Tongue (tissue), 2 donors: ENCODE data around the gene NOS1AP. TPM values are rescaled to one million over a fixed set of nuclear protein-coding genes. Genes with fewer than 3 reads are reported as not detected.
A peak's percentile ranks its signal among the peaks of the same experiment; 100 is the strongest.
"Not testable (repeated sequence)": the region's sequence is repeated elsewhere in the genome, so short reads cannot be mapped to it uniquely, and the experiment has no call there.

Experiments
- DNase-seq: peaks from one replicate; pipeline ENCODE4 v3.0.0-alpha.2; 2015
- total RNA-seq: library from RNA; depleted of rRNA; stranded (reverse); fragments of >200 nt; gene quantifications from one replicate; pipeline ENCODE4 v1.2.3, GENCODE V29; 2014

Gene NOS1AP
- total RNA-seq, 1 donor from 2014 or later: 1.6 TPM

DNA sequence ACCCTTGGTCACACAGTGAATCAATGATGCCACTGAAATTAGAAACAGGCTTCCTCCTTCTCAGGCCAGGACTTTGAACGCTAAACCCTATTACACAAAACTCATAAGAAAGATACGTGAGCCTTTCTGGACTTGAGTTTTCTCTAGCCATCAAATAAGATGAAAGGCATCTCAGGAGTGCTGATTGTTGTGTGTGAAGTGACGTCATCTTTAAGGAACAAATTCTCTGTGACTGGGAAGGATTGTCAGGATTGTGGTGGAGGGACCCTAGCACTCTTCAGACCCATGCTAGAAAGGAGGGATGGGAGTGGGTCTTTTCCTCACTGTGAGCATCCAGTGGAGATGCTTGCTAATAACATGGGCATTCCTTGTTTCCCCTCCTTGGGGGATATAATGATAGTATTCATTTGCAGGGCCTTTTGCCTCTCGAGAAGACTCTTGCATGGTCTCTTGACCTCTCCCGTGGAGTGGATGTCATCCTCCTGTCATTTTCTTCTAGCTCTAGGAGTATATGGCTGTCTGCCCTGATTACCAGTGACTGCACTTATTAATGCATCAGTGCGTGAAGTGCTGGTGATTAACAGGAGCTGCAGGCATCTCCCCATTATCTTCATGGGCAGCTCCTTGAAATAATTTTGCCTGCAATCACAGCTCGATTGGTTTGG is 267.3 kb downstream of the NOS1AP start:
- DNase-seq: no peak

DNA sequence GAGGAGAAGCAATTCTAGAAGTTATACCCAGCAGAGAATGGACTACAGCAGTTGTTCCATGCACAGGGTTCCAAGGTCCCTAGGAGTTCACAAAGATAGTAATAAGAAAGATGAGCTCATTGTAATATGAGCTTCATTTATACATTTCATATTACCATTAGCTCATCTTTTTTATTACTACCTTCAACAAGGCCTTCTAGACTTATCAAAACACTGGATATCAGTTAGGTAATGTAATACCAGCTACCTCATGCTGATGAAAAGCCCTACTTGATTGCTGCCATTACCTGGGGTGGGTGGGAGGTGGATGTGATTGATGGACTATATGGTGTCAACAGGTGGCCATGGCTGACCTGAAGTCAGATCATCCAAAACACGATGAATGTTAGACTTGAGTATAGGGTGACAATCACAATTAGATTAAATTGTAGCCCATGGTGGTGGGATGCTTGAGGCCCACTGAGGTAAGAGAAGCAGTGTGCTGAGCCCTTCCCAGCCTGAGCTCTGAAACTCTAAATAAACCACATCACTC is 273.0 kb downstream of the NOS1AP start:
- no peak for DNase-seq

DNA sequence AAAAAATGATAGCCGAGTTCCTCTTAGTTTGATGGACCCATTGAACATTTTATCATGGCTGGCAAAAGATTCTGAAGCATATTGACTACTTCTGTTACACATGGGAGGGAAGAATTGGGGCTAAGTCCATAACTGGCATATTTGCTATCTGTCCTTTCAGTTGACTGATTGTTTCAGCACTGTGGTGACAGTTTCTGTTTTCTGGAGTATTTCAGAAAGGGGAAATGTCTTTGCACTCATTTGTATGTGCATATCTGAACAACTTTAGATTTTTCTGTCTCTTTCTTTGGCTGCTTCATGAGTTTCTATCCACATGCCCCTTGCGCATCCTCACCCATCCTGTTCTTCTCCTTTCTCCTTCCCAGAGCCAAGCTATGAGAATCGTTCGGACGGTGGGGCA is 274.0 kb downstream of the NOS1AP start:
- no peak for DNase-seq

DNA sequence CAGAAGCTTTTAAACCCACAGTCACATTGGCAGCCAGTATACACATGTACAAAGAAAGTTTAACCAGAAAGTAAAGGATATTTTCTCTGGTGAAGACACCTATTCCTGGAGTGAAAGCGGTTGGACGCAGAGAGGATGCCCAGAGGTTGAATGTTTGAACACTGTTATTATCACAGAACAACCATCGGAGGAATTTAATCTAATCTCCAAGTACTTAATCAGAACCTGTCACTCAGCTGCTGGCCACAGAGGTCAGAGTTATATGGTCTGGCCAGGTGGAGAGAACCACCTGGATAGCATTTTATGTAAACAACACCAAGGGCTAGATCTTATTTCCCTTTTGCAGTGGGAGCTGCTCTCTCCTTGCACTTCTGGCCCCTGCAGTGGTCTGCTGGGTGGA is 277.8 kb downstream of the NOS1AP start:
- no peak for DNase-seq

DNA sequence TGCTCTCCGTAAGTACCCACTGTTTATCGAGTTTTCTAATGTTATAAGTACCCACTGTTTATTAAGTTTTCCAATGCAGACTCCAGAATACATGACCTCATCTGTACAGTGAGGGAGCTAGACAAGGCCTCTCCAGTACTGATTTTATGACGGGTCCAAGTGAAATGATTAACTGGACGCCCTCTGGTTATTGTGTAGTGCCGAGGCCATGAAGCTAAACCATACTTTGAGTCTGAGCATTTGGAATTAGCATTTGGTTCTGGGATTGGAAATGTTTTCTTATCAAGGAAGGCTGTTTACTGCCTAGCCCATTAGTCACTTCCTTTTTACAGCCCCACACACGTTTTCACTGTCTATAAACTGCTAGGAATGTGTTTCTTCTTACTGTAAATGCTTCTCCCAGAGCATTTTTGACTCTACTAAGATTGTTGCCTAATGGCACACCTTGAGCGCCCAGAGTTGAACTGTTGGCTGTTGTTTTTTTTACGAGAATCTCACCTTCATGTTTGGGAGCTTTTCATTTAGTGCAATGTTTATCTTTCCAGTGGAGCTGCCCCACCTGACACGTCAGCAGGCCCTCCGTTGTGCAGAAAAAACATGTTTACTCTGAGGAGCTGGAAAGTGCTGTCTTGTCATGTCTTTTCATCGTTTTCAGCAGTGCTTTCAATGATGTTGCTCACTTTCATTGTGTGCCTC is 280.3 kb downstream of the NOS1AP start:
- DNase-seq: no peak

DNA sequence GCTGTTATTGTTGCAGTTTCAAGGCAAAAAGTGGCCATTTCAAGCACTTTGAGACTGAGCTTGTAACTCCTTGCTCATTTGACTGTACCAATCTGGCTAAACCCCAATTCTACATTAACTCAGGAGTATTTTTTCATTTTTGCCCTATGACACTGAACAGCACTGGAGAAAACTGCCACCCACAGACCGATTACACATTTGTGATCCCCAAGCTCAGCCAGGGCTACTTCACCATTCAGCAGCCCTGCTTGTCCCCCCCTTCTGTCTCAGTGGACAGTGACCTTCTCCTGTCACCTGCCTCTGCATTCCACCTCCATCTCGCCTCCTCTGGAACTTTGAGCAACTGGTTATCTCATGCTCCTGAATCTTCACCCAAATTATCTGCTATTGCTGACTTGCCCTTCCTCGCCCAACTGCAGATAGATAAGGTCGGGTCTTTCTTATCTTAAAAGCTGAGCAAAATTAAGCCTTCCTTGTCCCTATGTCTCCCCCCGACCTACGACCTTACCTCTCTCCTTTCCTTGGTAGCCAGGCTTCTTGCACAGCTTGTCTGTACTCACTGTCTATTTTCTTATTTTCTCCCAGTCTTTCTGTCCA is 281.9 kb downstream of the NOS1AP start:
- DNase-seq: no peak

DNA sequence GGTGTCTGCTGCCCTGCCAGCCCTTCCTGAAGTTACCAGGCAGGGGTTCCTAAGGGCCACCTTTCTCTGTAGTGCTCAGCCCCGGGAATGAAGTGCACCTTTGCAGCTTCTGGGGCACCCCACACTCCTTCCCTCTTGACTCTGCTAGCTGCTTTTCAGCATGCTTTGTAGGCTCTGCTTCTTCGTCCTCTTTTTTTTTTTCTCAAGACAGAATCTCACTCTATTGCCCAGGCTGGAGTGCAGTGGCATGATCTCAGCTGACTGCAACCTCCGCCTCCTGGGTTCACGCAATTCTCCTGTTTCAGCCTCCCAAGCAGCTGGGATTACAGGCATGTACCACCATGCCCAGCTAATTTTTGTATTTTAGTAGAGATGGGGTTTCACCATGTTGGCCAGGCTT is 282.4 kb downstream of the NOS1AP start:
- DNase-seq: not testable (repeated sequence)

DNA sequence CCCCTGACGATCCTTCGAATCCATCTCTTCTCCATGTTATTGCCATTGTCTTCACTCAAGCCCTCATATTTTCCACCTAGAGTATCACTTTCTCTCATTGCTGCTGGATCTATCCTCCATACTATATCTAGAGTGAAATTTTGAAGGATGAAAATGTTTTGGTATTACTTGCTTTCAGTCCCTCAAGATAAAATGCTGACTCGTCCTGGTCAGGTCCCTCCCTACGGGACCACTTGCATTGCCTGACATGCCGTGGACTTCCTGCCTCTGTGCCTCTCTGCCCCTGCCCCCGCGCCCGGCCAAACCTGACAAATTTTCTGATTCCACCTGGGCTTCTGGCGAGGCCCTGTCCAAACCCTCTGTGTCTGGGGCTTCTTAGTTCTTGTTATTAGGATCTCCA is 283.6 kb downstream of the NOS1AP start:
- no peak for DNase-seq

DNA sequence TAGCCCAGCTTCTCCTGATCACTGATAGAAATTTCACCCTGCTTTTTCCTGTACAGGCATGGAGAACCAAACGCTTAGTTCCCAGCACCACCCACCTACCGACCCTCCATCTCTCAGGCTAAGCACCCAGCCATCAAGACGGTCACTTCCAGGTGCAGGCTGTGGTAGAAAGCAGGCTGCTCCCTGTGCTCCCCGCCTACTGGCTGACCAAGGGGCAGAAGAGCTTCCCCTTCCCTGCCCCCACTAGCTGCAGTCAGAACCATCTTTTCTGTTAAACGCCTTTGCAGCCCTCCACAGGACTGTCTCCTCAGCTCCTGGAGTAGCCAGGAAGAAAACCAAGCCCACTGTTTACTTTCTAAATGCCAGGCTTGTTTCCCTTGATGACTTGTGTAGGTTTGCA is 284.2 kb downstream of the NOS1AP start:
- no peak for DNase-seq

DNA sequence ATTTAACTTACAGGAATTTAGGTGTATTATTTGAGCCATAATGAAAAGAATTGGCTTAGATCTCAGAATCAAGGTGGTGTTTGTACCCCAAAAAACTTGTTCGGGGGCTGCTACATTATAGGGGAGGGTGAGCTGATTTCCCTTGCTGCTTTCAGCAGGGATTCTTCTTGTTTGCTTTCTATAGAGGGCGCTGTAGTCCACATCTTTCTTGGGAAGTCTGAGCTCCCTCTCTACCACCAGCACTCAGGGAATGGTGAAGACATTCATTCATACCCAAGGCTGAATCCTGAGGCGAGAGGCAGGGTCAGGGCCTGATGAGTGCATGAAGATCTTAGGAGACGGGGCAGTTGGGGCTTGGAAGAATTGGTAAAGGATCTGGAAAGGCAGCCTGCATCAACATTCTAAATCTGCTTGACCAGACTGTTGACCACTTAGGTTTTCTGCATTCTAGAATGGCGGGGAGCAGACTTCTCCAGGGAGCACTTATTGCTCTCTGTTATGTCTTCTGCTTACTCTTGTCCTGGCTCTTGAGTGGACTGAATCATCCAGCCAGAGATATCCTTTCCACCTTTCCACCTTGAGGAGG is 288.3 kb downstream of the NOS1AP start:
- DNase-seq: no peak

DNA sequence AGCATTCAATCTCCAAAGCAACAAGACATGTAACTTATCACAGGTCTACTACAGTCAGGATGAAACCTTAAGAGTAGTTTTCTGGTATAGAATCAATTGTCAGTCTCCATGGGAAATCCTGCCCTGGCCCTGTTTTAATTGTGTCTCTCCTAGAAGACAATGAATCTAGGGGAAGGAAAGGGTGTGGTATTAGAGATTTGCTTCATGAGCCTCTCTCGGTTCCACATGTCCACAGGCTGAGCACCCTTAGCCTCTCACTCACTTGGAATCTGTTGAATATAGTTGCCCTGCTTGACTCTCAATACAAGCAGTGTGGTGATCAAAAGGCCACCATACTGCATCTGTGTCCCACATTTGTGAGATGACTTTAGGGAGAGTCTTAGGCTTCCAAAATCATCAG is 289.4 kb downstream of the NOS1AP start:
- no peak for DNase-seq

DNA sequence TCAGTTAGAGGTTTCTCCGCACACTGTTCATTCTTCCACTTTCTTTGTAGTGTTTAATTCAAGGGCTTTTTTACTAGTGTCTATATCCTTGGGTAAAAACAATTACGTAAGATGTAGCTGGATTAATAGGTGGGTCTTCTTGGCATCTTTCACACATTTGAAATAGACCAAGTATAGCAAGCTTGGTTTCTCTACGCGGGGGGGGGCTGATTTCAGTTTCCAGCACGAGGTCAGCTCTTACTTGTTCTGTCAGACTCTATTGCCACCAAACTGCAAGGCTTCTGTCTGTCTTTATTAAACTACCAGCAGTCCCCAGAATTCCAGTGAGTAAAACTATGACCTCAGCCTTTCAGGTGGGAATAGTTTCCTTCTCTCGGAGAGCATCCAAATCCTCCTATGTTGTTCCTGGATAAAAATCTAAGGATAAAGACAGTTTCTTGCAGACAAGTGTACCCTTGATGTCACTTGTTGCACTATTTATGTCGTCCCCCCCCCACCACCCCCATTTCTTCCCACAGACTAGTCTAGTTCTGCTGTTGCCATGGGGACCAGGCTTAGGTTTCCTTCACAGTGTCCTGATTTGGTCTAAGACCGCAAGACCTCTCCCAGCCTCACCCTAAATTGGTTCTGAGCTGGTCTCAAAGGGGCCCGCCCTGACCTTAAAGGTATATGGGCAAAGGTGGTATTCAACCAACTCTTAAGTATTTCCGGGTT is 290.2 kb downstream of the NOS1AP start:
- DNase-seq: no peak

DNA sequence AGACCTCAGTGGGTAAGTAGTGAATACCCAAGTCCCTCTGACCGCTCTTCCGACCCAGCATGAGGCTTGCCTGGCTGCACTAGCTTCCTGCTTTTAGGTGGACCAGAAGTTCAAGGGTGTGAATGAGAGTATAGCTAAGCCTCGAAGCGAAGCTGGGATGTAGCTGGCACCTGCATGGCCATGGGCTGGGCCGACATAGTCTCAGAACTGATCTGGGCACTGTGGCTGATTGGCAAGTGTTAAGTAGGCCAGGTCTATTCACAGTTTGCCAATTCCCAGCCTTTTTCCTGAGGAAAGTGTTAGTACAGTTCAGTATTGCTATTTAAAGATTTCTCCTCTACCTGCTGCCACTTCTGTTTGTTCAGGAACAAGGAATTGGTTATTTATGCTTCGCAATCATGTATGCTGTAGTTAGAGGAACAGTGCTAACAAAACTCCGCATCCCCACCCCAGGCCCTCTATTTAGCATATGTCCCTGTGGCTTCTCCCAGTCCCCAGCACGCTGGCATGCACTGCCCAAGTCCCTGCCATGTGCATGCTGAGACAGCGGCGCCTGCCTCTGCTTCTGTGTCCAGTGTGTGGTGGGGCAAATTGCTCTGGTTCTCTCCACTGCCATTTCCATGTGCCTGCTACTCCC is 290.9 kb downstream of the NOS1AP start:
- no peak for DNase-seq

DNA sequence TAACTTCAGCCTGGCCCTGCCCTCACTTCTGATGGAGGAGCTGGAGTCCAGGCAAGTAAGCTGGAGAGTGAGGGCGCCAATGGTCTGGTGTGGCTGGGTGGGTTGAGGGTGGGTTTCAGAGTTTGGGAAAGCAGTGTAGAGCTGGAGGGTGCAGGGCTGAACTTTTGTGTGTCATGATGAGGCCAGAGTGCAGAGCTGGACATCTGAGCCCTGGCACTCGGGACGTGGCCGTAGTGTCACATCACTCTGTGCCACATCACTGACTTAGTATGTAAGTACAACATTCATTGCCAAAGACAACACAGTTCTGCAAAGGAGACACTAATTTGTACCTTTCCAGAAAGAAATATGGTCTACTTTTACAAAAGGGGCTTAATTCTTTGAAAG is 291.4 kb downstream of the NOS1AP start:
- DNase-seq: no peak

DNA sequence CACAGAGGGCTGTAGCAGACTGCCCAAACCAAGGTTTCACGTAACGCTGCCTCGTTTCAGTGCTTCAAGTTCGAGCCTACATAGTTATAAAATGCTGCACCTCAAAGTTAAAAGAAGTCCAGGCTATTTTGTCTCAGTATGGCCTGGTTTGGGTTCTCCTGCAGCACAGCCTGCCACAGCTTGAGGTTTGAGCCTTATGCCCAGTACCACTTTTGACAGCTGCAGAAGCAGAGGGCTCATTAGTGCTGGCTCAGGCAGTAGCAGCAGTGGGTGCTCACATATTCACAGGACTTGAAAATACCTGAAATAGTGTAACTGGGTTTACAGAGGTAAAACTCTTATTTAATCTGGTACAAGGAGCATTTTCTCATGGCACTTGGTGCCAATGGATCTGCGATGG is 291.9 kb downstream of the NOS1AP start:
- no peak for DNase-seq

DNA sequence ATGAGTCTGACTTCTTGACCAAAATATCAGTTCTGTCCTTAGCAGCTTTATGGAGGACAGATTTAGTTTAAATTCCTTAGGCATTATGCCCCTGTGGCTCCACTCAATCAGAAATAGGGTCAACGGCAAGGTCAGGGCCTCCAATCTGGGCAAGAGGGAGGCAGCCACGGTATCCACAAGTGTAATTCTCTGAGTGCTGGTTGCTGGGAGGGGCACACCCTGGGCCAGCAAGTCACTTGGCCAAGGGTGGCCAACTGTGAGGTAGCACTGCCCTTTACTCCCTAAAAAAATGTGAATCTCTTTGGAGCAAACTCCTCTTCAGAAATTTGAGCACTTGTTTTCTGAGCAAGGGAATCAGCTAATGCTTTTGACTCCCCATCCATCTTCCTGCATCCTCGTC is 294.3 kb downstream of the NOS1AP start:
- no peak for DNase-seq

DNA sequence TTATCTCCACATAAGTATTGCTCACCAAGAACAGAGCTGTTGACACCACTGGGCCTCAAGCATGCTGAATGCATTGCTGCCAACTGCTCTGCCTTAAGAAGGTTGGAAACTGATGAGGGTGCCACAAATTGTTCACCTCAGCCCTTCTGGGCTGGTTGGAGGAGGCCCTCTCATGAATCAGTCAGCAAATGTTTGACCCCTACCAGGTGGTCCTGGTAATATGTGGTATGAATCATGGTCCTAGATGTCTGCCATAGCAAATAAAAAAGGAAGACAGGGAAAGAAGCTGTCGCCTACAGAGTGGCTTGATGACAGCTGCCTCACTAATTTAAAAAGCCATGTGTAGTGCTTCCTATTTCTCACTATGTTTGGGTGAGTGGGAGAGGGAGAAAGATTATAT is 295.0 kb downstream of the NOS1AP start:
- DNase-seq: no peak

DNA sequence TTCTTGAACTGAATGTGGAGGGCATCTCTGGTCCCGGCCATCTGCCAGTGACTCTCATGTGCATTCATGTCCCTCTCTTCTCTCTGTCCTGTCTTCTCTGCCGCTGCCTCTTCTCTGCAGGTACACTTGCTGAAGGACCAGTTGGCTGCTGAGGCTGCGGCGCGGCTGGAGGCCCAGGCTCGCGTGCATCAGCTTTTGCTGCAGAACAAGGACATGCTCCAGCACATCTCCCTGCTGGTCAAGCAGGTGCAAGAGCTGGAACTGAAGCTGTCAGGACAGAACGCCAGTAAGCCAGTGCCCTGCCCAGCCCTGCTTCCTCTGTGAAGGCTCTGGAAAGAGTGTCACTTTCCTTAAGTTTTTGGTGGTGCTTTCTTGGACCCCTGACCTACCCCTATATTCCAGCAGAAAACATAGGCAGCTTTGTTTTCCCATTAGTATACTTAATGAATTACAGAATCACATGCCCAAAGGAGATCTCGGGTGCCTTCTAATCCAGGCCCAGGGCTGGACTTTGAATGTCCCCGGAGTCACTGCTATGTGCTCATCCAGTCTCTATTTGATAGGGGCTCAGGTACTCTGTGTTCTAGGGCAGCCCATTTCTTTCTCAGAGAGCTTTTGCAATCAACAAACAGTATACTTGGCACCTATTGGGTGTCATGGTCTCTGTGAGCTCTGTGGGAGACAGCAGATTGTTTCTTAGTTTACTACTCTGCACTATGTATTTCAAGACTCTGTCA is 296.0 kb downstream of the NOS1AP start:
- DNase-seq: no peak

DNA sequence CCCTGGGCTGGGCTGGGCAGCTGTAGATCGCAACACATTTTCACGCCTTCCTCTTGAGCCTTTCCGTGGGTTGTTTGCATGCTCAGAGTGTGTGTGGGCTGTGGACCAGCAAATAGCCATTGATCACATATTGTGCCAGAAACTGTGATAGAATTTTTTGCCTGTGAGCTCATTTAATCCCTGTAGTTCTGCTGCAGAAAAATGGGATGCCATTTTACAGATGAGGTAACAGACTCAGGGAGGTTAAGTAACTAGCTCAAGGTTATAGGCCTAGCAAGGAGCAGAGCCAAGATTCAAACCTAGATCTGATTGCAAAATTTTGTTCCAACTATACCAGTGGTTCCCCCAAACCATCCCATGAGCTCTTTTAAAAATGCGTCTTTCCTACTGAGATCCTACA is 296.7 kb downstream of the NOS1AP start:
- DNase-seq: no peak

DNA sequence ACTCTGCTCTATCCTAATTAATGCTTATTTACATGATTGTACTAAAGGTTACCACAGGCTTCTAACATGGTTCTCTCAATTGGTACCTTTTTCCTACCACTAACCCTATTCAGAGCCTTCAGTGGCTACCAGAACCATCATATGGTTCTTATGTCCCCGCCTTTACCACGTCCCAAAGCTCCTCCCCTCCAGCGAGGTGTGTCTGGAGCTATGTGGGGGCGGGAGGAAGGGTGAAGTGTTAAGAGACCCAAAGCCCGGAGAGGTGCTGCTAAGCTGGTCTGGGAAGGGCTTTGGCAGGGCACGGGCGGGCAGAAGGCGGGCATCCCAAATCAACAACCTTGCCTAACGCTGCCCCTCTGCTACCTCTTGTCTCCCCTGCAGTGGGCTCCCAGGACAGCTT is 297.2 kb downstream of the NOS1AP start:
- no peak for DNase-seq

DNA sequence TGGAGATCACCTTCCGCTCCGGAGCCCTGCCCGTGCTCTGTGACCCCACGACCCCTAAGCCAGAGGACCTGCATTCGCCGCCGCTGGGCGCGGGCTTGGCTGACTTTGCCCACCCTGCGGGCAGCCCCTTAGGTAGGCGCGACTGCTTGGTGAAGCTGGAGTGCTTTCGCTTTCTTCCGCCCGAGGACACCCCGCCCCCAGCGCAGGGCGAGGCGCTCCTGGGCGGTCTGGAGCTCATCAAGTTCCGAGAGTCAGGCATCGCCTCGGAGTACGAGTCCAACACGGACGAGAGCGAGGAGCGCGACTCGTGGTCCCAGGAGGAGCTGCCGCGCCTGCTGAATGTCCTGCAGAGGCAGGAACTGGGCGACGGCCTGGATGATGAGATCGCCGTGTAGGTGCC is 297.6 kb downstream of the NOS1AP start:
- DNase-seq: peak; percentile 30
